LNCAP (cell line): Measurements from ENCODE around the gene NRCAM.

ENCODE experiments used
- TF ChIP-seq, protein P1 (sequence below): fragments of 450-650 bp; IDR thresholded peaks from 2 replicates; pipeline ENCODE4 v1.5.1; 2017; ENCODE audit warnings: mild to moderate bottlenecking

NRCAM gene

DNA sequence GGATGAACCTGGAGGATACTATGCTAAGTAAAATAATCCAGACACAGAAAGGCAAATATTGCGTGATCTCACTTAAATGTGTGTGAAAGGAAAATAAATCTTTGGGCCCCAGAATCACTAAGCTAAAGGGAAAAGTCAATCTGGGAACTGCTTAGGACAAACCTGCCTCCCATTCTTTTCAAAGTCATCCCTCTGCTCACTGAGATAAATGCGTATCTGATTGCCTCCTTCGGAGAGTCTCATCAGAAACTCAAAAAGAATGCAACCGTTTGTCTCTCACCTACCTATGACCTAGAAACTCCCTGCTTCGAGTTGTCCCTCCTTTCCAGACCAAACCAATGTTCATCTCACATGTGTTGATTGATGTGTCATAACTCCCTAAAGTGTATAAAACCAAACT is 286.0 kb downstream of the NRCAM start:
- TF ChIP-seq, protein P1, sequence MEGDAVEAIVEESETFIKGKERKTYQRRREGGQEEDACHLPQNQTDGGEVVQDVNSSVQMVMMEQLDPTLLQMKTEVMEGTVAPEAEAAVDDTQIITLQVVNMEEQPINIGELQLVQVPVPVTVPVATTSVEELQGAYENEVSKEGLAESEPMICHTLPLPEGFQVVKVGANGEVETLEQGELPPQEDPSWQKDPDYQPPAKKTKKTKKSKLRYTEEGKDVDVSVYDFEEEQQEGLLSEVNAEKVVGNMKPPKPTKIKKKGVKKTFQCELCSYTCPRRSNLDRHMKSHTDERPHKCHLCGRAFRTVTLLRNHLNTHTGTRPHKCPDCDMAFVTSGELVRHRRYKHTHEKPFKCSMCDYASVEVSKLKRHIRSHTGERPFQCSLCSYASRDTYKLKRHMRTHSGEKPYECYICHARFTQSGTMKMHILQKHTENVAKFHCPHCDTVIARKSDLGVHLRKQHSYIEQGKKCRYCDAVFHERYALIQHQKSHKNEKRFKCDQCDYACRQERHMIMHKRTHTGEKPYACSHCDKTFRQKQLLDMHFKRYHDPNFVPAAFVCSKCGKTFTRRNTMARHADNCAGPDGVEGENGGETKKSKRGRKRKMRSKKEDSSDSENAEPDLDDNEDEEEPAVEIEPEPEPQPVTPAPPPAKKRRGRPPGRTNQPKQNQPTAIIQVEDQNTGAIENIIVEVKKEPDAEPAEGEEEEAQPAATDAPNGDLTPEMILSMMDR, result no peak

DNA sequence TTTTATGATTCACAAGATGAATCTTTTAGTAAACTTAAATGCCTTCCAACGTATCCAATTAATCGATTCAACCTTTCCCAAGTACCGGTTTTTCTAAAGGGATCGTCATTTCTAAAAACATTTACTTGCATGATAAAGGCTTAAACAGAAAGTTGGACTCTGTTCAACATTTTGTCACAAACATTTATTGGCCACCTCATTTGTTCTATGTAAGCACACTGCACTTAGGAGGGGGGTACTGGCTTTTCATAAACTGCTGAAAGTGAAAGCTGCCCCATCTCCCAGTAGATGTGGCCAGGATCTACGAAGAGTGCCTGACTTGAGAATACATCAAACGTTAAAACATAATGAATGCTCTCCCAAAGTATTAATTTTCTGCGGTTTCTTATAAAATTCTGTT is 288.8 kb downstream of the NRCAM start:
- TF ChIP-seq, protein P1, result no peak

DNA sequence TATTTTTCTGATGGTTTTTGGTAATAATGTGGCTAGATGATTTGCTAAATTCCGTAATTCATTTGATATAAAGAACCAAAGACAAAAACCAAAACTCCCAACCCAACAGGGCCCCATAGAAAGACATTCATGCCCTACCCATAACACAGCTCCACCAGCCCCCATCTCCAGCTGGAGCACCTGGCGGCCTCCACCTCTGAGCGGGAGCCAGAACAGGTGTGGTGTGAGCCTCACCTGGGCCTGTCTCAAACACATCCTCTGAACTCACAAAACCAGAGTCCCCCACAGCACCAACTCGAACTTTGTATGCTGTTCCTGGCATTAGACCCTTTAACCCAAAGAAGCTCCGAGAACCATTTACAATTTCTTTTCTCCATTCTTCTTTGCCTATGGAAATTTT is 289.5 kb downstream of the NRCAM start:
- TF ChIP-seq, protein P1, result no peak

DNA sequence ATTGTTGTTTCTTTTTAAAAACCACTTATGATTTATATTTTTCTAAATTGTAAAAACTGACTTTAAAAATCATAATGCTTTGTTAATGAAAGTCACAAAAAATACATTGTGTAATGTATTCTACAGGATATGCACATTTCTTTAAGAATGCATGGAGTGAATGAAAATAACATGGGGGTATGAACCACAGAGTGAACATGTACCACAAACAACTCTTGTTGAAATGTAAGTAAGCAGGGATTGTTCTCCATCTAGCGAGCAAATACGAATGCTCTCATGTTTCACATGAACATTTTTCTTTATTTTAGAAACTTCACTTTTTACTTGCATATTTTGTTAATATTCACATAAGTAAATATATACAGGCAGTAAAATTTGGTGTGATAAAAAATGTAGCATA is 290.5 kb downstream of the NRCAM start:
- TF ChIP-seq, protein P1, result no peak

DNA sequence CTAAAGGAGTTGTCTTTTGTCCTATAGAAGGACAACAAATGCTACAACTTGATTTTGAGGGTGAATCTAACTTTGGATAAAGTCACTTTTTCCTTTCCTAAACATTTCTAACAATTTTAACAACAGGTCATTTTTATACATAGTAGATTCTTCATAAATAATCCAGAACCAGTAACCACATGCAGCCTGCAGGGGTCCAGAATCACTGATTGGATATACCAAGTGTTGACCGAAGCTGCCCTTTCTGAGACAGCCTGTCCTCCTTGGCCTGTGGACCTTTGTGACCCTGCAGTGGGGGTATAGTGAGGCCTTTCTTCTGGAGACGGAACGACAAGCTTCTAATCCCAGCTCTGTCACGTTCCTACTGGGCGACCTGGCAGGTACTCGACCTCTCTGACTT is 291.3 kb downstream of the NRCAM start:
- TF ChIP-seq, protein P1, result no peak

DNA sequence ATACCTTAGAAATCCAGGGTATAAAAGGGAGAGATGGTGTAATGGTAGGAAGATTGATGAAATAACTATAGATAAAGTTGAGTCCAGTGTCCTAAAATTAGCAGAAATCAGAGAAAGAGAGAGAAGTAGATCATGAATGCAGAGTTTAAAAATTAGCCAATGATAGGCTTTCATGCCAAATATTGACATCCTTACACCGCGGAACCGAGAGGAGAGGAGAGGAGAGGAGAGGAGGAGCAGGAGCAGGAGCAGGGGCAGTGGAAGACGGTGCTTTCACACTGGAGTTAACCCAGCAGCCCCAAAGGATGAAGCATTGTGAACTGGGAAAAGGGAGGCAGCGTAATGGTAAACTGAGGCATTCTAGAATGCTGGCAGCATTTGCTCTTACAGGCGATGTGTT is 291.9 kb downstream of the NRCAM start:
- TF ChIP-seq, protein P1, result no peak

DNA sequence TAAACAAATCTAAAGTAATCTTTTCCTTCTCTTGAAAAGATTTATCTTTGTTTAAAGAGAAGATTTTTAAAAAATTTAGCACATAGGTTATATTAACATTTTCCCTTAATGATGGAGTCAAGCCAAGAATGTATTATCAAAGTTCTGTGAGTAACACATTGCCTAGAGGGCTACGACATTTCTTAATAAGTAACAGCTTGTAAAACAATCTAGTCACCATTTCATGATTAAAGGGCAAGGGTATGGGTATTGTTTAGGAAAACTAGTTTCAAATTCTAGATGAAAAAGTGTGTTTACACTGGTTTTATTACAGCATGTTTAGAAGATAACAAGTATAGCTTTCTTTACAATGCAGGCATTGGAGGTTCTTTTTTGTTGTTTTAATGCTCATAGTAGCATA is 297.5 kb downstream of the NRCAM start:
- TF ChIP-seq, protein P1, result no peak

DNA sequence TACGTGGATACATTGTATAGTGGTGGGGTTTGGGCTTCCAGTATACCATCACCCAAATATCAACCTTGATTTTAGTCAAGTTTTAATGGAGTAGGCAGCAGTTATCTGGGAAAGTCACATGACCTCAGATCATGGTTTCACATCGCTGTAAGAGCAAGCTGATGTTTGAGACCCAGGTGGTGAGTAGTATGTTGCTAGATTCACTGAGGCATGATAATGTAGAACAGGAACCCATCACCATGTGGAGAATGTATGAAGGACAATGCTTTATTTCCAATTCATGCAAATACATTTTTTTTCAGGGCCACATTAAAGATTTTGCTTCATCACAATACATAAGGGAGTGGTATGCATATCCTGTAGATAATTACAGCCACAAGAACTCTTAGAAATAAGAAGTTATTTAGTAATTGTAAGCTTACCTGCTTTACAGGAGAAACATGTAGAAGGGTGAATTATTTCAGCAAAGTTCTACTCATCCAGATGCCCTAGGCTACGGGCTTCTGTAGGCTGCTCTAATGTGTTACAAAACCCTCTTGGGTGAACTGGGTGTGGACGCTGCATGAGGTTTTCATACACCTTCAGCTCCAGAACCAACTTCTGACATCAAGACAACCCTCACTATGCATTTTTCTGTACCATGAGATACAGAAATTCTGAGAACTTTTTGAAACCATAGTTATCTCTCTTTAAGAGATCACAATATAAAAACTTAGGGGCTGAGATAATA is 298.5 kb downstream of the NRCAM start:
- TF ChIP-seq, protein P1, result no peak
